PC-9 (cell line): ENCODE results near the gene RDH8.

Experiments used
- EZH2 ChIP-seq: fragments of 200-600 bp; sonication (generic); IDR thresholded peaks from 2 replicates; pipeline ENCODE4 v1.8.0; 2017; ENCODE audit warnings: antibody characterized with exemption, low read depth
- TF ChIP-seq, protein P1 (sequence below): fragments of 200-600 bp; sonication (generic); conservative IDR thresholded peaks from 2 replicates; pipeline ENCODE4 v1.6.1; 2017; ENCODE audit warnings: mixed run types, antibody characterized with exemption, mild to moderate bottlenecking, moderate library complexity

DNA sequence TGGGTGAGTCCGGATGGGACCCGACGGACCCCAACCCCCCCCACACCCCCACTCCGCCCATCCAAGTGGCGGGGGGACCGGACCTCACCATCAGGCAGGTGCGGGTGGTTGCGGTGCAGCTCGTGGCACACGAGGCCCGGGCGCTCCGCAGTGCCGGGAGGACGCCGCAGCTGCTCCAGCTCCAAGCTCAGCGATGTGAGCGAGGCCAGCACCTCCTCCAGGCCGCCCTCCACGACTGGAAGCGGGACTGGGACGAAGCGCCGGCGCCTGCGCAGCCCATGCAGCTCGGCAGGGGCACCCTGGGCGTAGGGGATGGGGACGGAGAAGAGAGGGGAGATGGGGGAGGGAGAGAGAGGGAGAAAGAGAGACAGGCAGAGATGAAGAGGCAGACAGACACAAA is 46.8 kb upstream of the RDH8 start:
- TF ChIP-seq, protein P1, sequence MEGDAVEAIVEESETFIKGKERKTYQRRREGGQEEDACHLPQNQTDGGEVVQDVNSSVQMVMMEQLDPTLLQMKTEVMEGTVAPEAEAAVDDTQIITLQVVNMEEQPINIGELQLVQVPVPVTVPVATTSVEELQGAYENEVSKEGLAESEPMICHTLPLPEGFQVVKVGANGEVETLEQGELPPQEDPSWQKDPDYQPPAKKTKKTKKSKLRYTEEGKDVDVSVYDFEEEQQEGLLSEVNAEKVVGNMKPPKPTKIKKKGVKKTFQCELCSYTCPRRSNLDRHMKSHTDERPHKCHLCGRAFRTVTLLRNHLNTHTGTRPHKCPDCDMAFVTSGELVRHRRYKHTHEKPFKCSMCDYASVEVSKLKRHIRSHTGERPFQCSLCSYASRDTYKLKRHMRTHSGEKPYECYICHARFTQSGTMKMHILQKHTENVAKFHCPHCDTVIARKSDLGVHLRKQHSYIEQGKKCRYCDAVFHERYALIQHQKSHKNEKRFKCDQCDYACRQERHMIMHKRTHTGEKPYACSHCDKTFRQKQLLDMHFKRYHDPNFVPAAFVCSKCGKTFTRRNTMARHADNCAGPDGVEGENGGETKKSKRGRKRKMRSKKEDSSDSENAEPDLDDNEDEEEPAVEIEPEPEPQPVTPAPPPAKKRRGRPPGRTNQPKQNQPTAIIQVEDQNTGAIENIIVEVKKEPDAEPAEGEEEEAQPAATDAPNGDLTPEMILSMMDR: no peak
- no peak for TF ChIP-seq EZH2
